AG04450 (cell line): Measurements from ENCODE around the gene PREPL. TPM values are rescaled to one million over a fixed set of nuclear protein-coding genes. Genes with fewer than 3 reads are reported as not detected.

ENCODE experiments used
- CTCF ChIA-PET: fragments of 300-600, 350-600 bp; formaldehyde crosslinking; extraction: SDS; loops from one replicate; lab custom pipeline; 2022; ENCODE audit warnings: antibody characterized with exemption, inconsistent platforms; lab: Charles Lee
- POLR2A ChIA-PET: fragments of 350-600 bp; formaldehyde crosslinking; extraction: SDS; loops from one replicate; lab custom pipeline; 2021; ENCODE audit warnings: antibody characterized with exemption, inconsistent platforms; lab: Yijun Ruan, JAX
- DNase-seq: peaks from one replicate; pipeline ENCODE4 v3.0.0-alpha.2; 2011; ENCODE audit warnings: low read depth, low spot score
- H3K27ac ChIP-seq: one replicate; pipeline ENCODE4 v1.5.1; 2012; ENCODE audit warnings: low read depth, low read length, control low read depth
- H3K27me3 ChIP-seq: one replicate; pipeline ENCODE4 v1.6.0; 2012; ENCODE audit warnings: low read length; ENCODE audit not compliant: control insufficient read depth, insufficient read depth
- H3K4me3 ChIP-seq: 2 replicates; pipeline ENCODE4 v1.5.1; 2011; ENCODE audit warnings: mild to moderate bottlenecking, low read depth, low read length, control low read depth
- H3K9me3 ChIP-seq: 2 replicates; pipeline ENCODE4 v1.5.1; 2012; ENCODE audit warnings: low read length; ENCODE audit not compliant: control insufficient read depth, insufficient read depth
- CTCF ChIP-seq: IDR thresholded peaks from 2 replicates; pipeline ENCODE4 v1.5.1; 2011; ENCODE audit warnings: low read depth, low read length, control low read depth, inconsistent platforms
- polyA plus RNA-seq: library from polyadenylated mRNA; depleted of rRNA; stranded (reverse); fragments of >200 nt; gene quantifications from 2 replicates; pipeline ENCODE4 v1.2.3, GENCODE V29; 2011

PREPL gene
- polyA plus RNA-seq, 1 experiment = 79.6 TPM

- Histone ChIP-seq H3K4me3 (no peak overlapping the region), H3K27me3 (peaks cover 12% of the 10 kb centered on the region), H3K9me3 (no peaks in the 10 kb centered on the region), H3K27ac (no peak overlapping the region)
- CTCF ChIA-PET = interaction anchor here (1.0 to 2.9 kb wide), 6 partner anchors 12 to 251 kb away, joined by 3 to 16 read pairs (median 8); no protein-coding TSS in a partner anchor
- TF ChIP-seq CTCF = no peak
- DNase-seq = no peak
- POLR2A ChIA-PET = interaction anchor here (0.6 kb wide), 1 partner anchor 229 kb away, joined by 3 read pairs; no protein-coding TSS in a partner anchor
Observed at GRCh38 chr2:44295113-44295512, 66.2 kb downstream of the PREPL start.

GRCh38 chr2:44291281-44292248 is 69.7 kb downstream of the PREPL start:
- Histone ChIP-seq H3K4me3 (no peak overlapping the region; the same call in 1 of the 2 replicates), H3K27me3 (peaks cover 15% of the 10 kb centered on the region), H3K27ac (peak overlapping the region; percentile 24), H3K9me3 (no peaks in the 10 kb centered on the region; the same call in 1 of the 2 replicates)
- peak; percentile 41 for DNase-seq
- POLR2A ChIA-PET = interaction anchor here (0.9 to 1.1 kb wide), 4 partner anchors 33 to 247 kb away, joined by 3 to 5 read pairs (median 3); partner anchors contain the start of genes CAMKMT, PPM1B and PREPL
- CTCF ChIA-PET = interaction anchor here (0.9 to 2.8 kb wide), 16 partner anchors 10 to 253 kb away, joined by 3 to 12 read pairs (median 3); no protein-coding TSS in a partner anchor
- peak; percentile 77 for TF ChIP-seq CTCF

- no peak for DNase-seq
- CTCF ChIA-PET = no interaction called here
- Histone ChIP-seq H3K27me3 (peaks cover 14% of the 10 kb centered on the region), H3K9me3 (no peaks in the 10 kb centered on the region; the same call in 1 of the 2 replicates), H3K4me3 (no peak overlapping the region), H3K27ac (no peak overlapping the region)
- POLR2A ChIA-PET = interaction anchor here (0.5 kb wide), 1 partner anchor 8 kb away, joined by 5 read pairs; no protein-coding TSS in a partner anchor
- TF ChIP-seq CTCF = no peak
Observed at GRCh38 chr2:44290261-44290660, 71.0 kb downstream of the PREPL start.

- peaks cover 18% of the 10 kb centered on the region for H3K27me3 ChIP-seq
- H3K4me3 ChIP-seq = no peak overlapping the region
- H3K27ac ChIP-seq = no peak overlapping the region
- no peaks in the 10 kb centered on the region; the same call in 1 of the 2 replicates for H3K9me3 ChIP-seq
- CTCF ChIA-PET = no interaction called here
- no peak for DNase-seq
- POLR2A ChIA-PET = no interaction called here
- no peak for TF ChIP-seq CTCF
Observed at GRCh38 chr2:44286884-44287638, 74.2 kb downstream of the PREPL start.
